Measurements from ENCODE around the gene CHRM4. TPM values are rescaled to one million over a fixed set of nuclear protein-coding genes. Genes with fewer than 3 reads are reported as not detected.

Gene CHRM4
- total RNA-seq, 1 donor from 2014 or later = not detected

DNA sequence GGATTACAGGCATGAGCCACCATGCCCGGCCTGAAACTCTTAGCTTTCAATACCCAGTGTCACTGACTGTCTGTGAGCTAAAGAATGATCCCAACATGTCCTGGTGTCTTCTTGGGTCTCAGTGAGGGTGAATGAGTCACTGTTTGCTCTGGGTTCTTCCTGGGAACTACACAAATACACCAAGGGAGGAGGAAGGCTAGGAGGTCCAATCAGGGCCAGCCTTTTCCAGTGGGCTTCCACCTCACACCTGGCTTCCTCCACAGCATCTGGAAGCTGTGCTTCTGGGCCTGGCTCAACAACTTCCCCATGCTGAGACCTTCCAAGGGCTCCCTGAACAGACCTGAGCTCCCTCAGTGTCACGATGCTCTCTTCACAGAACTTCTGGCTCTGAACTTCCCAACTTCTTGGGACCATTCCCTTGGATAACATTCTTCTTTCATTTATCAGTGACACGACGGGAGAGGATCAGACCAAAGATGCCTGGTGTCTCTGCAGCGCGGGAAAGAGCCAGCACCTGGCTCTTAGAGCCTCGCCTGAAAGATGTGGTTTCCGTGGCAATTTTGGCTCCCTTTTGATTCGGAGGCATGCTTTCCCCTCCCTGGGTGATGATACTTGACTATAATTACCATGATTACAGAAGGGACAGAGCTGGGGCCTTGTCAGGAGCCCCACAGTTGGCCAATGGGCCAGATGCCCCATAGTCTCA, 22.3 kb upstream of the CHRM4 start:
- H3K27me3 ChIP-seq (ENCODE audit: low read depth) = no peaks in the 10 kb centered on the region
- H3K36me3 ChIP-seq = peaks cover 87% of the 10 kb centered on the region
- H3K4me1 ChIP-seq = no peaks in the 10 kb centered on the region
- intact Hi-C loops (cut with DNase I) = no loop called here
- H3K9me3 ChIP-seq = no peaks in the 10 kb centered on the region
- no peak overlapping the region for H3K27ac ChIP-seq
- no peak for ATAC-seq
- TF ChIP-seq, protein P1, sequence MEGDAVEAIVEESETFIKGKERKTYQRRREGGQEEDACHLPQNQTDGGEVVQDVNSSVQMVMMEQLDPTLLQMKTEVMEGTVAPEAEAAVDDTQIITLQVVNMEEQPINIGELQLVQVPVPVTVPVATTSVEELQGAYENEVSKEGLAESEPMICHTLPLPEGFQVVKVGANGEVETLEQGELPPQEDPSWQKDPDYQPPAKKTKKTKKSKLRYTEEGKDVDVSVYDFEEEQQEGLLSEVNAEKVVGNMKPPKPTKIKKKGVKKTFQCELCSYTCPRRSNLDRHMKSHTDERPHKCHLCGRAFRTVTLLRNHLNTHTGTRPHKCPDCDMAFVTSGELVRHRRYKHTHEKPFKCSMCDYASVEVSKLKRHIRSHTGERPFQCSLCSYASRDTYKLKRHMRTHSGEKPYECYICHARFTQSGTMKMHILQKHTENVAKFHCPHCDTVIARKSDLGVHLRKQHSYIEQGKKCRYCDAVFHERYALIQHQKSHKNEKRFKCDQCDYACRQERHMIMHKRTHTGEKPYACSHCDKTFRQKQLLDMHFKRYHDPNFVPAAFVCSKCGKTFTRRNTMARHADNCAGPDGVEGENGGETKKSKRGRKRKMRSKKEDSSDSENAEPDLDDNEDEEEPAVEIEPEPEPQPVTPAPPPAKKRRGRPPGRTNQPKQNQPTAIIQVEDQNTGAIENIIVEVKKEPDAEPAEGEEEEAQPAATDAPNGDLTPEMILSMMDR (IDR thresholded peaks at IDR 0.05) = no peak
- H3K4me3 ChIP-seq = no peak overlapping the region
- DNase-seq = no peak

DNA sequence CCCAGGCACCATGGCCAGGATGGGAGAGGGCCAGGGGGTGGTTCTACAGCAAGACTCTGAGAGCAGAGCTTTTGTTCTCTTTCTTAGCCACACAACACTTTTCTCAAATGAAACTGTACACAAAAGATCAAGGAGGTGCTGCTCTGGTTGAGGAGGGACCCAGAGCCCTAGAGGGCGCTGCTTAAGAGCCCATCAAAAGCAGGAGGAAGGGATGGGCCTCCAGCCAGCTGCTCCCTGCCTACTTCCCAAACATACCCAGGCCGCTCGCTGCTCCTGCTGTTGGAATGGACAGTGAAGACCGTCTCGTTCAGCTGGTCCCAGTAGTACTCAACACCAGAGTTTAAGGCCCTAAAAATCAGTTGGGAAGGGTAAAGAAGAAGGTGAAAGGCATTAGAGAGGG, 18.4 kb upstream of the CHRM4 start:
- ATAC-seq = no peak
- Histone ChIP-seq H3K4me1 (no peaks in the 10 kb centered on the region), H3K27me3 (ENCODE audit: low read depth) (no peaks in the 10 kb centered on the region), H3K27ac (no peak overlapping the region), H3K4me3 (no peak overlapping the region), H3K36me3 (peaks cover 88% of the 10 kb centered on the region), H3K9me3 (no peaks in the 10 kb centered on the region)
- TF ChIP-seq, protein P1 (IDR thresholded peaks at IDR 0.05) = no peak
- intact Hi-C loops (cut with DNase I) = no loop called here
- no peak for DNase-seq

DNA sequence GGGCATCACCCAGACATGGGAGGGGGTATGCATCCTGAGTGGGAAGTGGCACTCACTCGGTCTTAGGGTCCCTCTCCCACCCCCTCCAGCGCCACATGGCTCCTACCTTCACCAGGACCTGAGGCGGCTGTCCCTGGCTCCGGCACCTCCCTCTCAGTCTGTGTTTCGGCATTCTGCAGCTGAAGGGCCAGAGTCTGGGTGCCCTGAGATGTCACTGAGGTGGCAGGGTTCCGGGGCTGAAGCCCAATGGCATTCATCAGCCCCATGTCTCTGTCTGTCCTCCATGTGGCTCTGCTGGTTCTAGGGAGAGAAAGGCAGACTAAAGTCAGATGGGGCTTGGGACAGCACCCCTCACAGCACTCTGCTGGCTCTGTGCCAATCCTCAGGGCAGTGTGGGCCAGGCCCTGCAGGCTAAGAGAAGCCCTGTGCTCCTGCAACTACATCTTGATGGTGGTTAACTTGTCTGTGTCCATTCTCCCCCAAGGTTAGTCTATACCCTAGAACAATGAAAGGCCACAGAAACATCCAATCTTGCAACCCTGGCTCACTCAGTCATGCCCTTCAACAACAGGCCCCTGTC, 16.9 kb upstream of the CHRM4 start:
- Histone ChIP-seq H3K9me3 (no peaks in the 10 kb centered on the region), H3K36me3 (peaks cover 88% of the 10 kb centered on the region), H3K27me3 (ENCODE audit: low read depth) (no peaks in the 10 kb centered on the region), H3K4me1 (no peaks in the 10 kb centered on the region), H3K4me3 (no peak overlapping the region), H3K27ac (no peak overlapping the region)
- DNase-seq (no peak), ATAC-seq (no peak)
- TF ChIP-seq, protein P1 (IDR thresholded peaks at IDR 0.05) = no peak
- intact Hi-C loops (cut with DNase I) = no loop called here

DNA sequence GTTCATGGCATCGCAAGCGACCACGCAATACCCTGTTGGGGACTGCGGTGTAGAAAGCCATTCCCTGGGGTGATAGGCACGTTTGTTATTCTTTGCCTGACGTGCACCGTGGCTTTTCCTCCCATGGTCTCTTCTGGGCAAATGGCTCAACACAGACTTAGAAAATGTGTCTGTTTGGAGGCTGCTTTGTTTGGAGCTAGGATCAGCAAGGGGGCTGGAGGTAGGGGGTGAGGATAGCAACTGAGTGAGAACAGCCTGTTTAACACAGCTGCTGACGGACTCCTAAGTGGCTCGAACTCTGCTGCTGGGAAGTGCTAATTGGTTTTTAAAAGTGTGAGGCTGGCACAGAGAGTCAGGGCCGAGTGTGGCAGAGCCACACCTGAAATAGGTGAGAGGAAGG, 16.1 kb upstream of the CHRM4 start:
- intact Hi-C loops (cut with DNase I) = no loop called here
- Histone ChIP-seq H3K4me1 (no peaks in the 10 kb centered on the region), H3K36me3 (peaks cover 84% of the 10 kb centered on the region), H3K27me3 (ENCODE audit: low read depth) (no peaks in the 10 kb centered on the region), H3K9me3 (no peaks in the 10 kb centered on the region), H3K27ac (no peak overlapping the region), H3K4me3 (no peak overlapping the region)
- TF ChIP-seq, protein P1 (IDR thresholded peaks at IDR 0.05) = no peak
- no peak for ATAC-seq
- no peak for DNase-seq

DNA sequence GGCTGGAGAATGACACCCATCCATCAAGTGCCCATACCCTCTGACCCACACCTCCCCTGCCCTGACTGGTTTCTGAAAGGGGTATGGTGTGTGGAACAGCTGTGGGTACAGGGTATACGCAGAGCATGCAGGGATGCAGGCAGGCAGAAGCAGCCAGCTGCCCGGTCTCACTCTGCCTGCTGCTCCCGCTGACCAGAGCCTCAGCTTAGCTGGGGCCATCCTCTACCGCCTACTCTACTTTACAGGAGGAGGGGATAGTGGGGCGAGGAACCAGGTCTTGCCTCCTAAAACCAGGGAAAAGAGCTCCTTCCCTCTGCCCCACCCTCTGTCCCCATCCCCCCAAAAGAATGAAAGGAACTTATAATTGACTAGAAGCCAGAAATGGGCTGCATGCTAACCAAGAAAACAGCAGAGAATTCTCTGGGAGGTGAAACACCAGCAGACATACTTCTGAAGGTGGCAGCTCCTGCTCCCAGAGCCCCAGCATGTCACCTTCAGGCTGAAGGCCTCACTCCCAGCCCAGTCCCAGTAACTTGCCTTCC, 13.0 kb upstream of the CHRM4 start:
- TF ChIP-seq, protein P1 (IDR thresholded peaks at IDR 0.05) = no peak
- ATAC-seq (no peak), DNase-seq (no peak)
- Histone ChIP-seq H3K27ac (no peak overlapping the region), H3K4me3 (no peak overlapping the region), H3K36me3 (peaks cover 67% of the 10 kb centered on the region), H3K4me1 (no peaks in the 10 kb centered on the region), H3K9me3 (no peaks in the 10 kb centered on the region), H3K27me3 (ENCODE audit: low read depth) (no peaks in the 10 kb centered on the region)
- intact Hi-C loops (cut with DNase I) = no loop called here

All from lower lobe of right lung (tissue), 2 donors.